GM18502 (cell line): ENCODE measurements around the gene CELF4.

Experiments
- ATAC-seq: cut with Tn5 transposase; IDR thresholded peaks from one replicate; pipeline ENCODE4 v1.9.1; 2021; ENCODE audit warnings: mild to moderate bottlenecking; ENCODE audit not compliant: unreplicated experiment, poor library complexity

CELF4 gene

DNA sequence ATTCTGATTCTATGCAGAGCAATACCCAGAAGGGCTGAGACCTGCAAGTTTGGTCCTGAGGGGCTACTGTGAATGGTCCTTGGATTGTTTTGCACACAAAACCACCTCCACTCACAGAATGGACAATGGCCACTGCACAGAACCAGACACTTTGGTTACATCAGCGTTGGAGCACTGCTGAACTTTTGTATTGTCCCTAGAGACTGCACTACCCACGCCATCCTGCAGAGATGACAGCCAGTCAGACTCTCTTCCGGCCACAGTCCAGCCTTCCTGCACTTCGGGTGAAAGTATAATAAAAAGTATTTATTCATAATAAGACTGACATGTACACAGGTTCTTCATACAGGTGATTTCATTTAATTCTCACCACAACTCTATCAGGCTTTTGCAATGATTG lies 35.7 kb downstream of the CELF4 start:
- ATAC-seq, result no peak

DNA sequence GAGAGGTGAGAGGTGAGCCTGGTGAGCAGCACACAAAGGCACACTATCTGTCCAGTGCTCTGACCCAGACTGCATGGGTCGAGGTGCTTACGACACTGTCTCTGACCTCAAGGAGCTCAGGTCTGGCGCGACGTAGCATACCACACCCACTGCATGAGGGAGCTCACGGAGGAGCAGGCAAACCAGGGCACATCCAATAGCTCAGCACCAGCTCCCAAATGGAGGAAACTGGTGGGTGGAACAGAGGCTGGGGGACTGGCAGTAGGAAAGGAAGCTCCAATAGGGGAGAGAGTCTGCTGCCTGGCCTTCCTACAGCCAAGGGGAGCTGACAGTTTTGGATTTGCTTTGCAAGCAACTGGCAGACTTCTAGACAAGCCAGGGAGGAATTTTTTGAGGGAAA lies 36.3 kb downstream of the CELF4 start:
- no peak for ATAC-seq

DNA sequence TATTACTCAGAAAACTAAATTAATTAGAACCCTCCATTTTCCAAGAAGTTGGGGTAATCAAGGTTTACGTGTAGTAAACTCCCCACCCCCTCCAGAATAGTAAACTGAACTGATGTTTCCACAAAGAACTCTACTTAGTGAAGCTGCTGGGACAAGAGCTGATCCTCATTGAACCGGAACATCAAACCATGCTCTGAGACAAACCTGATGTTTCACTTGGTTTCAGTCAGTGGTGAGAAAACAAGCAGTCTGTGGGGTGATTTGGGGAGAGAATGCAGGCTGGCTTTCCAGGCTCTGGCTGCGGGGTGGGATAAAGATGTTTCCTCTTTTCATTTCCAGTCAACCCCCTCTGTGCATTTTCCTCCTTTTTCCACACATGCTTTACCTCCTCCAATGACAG lies 38.2 kb downstream of the CELF4 start:
- ATAC-seq, result no peak

DNA sequence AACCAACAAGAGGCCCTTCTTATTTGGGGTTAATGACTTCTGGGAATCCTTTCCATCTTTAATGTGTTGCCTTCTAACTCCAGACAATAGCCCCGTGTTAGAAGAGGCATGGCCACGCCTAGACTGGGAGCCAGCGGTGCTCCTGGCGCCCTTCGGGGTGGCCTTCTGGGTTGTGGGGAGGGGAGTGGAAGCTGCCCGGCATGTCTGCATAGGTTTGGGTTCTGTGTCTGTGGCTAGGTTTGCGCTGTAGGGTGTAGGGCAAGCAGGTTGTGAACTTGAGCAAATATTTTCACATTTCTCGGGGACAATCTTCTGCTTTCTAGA lies 40.4 kb downstream of the CELF4 start:
- ATAC-seq, result no peak

DNA sequence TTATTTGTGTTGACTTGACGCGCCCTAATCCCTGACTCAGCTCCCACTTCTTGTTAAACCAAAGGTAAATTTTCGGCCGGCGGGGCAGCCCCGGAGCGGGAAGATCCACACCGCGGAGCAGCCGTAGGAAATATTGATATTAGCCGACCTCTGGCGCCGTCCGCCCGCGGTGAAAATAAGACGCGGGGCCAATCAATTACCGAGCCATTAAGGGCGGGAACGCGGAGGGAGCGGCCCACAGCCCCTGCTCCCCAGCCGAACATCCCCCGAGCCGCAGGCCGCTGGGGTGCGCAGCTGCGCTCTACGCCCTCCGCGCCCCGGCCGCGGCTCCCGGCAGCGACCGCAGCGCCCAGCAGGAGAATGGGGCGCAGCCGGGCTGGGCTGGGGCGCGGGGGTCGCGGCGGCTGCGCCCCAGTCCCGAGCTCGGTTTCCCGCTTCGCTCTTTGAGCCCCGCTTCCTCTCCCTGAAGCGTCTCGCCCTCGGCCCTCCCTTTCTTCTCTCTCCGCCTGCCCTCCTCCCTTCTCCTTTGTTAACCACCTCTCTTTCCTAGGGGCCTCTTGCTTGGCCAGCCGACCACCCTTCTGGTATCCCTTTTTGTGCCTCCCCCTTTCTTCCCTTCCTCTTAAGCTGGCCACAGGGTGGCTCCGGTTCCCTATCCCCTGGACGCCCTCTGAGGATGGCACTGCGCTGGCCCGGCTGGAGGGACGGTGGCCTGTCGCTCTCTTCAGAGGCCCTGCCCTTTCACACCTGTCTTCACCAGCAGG lies 40.9 kb downstream of the CELF4 start:
- ATAC-seq, result no peak

DNA sequence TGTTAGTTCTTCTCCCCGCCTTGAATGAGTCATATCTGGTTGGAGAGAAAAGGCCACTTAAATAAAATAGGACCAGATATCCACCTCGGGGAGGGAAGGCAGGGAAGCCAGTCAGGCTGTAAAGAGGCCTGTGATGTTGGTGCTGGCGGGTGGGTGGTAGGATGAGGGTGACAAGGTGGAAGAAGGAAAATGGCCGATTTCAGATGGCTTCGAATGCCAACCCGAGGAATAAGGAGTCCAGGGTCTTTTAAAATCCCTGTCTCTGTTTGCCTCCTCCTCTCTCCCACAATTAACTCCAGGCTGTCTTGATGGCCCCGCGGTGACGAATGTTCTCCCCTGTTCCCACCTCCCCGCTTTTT lies 41.5 kb downstream of the CELF4 start:
- no peak for ATAC-seq

DNA sequence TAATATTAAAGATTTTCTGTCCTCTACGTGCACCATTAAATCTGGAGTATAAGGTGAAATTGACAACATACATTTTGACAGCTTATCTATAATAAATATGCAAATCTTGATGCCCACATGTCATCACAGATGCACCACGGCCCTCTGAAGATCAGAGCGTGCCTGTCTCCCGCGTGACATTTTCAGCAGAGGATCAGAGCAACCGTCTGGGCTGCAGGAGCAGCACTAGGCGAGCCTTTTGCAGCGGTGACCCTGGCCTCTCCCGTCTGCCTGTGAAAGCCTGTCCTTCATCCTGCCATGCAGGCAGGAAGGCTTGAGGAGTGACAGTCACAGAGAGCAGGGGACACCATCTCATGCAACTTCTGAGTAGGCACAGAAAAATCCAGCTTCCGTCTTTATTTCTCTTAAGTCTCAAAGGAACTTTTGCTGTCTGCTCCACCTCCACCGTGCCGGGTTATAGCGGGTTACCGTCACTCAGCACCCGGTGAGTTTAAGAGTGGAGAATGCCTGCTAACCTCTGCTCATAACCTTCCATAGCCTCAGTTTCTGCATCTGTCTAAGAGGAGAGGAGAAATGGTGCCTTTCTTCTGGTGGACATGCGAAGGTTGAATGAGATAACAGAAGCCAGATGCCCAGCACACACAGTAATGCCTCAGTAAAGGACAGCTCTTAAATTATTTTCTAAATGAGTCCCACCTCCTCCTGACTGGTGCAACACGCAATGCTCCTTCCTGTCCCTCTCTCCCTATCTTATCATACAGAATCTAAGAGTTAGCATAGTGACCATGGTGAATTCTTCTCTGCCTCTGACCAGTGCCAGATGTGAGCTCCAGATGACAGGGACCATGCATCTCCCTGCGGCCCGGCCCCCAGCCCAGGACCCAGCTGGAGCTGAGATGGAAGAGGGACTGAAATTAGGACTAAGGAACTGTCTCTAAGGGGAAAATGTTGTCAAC lies 43.8 kb downstream of the CELF4 start:
- ATAC-seq, result no peak

DNA sequence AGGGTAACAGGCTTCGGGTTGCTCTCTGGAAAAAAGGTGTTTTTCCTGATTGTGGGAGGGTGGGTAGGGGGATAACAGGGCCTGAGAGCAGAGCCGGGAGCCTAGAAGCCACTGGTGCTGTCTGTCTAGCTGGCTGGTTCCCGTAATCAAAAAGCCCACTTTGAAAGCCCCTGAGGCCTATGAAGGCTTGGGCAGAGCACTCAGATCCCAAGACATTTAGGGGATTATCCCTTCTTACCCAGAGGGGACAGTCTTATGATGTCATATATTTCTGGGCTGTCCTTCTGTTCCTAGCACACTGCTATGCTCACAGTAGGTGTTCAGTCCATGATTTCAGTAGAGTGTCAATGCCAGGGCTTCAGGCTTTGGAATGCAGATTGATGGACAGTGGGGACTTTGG lies 45.1 kb downstream of the CELF4 start:
- no peak for ATAC-seq

DNA sequence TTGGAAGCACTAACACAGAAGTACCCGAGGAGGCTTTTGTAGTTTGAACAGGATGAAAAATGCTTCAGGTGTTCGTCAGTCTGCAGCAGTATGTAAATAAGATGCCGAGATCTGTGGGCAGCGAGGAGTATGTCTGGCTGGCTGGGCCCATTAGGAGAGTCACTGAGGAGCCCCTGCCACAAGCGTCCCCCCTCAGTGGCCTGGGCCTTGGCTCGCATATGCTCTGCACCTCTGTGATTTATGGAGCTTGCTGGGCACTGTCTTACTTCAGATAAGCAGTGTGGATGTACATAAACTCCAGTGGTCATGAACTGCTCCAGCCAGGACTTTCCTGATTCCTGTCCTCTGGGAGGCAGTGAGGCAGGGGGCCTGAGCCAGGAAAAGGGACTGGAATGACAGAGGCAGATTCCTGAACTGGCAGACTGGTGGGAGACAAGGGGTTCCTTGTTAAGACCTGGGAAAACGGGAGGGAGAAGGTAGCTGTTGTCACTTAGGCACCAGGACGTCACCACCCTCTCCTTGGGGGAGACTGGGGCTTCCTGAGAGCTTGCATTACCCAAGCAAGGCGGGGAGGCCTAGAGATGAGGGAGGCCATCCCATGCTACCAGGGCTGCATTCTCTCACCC lies 46.0 kb downstream of the CELF4 start:
- ATAC-seq, result no peak

DNA sequence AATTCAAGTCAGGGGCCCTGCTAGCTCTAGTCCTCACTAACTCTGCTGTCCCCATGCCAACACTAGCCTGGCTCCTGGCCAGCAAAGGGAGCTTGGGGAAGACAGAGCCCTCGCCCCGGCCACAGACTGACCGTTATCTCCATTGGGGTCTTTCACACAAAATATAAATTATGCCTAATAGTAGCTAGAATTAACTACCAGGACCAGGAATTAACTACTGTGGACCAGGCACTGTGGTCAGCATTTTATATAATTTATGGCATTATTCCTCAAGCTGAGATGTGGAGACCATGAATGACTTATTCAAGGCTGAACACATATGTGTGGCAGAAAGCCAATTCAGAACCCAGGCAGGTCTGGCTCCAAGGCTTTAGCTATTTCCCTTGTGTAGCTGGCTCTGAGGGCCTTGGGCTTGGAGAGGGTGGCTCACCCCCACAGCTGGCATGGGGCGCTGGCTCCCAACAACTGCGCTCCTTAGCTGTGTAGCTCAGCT lies 49.2 kb downstream of the CELF4 start:
- ATAC-seq, result no peak

DNA sequence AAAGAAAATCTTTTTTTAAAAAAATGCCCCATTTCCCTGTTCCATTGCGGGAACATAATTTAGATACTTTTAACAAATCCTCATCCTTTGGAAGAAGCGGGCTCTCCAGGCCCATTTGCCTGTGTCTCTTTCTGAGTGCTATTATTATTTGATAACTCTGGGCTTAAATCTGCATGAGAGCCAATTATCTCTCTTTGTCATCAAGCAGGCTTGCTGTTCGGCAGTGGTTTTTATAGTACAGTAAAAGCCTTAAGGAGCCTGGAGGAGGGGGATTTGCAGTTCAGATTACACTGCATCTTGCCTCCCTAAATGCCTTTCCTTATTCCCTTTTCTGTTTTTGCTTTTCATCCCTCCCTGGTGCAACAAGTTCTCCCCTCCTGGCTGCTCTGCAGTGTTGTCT lies 50.6 kb downstream of the CELF4 start:
- no peak for ATAC-seq

DNA sequence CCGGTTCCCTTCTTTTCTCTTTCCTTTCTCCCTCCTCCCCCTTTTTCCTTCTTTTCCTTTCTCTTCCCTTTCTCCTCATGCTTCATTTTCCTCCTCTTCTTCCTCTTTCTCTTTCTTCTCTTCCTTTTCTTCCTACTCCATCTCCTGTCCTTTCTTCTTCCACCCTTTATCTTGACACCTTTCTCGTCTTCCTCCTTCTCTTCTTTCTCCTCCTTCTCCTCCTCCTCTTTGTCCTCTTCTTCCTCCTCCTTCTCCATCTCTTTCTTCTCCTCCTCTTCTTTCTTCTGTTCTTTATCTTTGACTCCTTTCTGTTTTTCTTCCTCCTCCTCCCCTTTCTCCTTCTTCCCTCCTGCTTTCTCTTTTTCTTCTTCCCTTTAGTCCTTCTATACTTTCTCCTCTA lies 53.2 kb downstream of the CELF4 start:
- ATAC-seq, result no peak

DNA sequence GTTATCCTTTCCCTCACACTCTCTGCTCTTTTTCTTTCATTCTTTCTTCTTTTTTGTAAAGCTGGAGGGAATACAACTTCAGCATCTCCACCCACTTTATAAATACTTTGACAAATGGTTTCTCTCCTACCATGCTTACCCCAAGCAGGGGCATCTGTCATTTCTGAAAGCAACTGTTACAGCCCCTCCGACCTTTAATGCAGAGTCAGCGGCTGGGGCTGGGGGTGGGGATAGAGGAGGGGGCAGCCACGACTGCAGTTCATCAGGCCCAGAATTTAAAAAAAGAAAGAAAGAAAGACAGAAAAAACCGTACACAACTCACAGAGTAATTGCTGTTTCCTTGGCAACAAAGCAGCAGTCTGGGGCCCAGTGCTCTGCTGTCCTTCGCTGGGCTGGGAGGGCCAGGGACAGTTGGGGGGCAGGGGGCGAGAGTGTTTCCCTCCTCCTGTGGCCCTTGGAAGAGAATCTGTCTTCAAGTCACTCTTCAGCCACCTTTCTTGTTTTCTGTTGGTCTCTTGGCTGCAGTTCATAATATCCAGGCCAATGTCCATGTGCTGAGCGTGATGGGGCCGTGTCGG lies 53.8 kb downstream of the CELF4 start:
- no peak for ATAC-seq

DNA sequence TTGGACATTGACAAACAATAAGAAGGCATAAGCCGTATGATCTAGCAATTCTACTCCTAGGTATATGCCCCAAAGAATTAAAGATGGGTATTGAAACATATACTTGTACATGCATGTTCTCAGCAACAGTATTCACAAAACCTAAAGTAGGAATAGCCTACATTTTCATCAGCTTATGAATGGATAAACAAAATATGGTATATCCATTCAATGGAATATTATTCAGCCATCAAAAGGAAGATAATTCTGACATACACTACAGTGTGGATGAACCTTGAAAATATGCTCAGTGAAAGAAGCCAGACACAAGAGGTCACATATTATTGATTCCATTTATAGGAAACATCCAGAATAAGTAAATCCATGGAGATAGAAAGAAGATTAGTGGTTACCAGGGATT lies 56.0 kb downstream of the CELF4 start:
- no peak for ATAC-seq

DNA sequence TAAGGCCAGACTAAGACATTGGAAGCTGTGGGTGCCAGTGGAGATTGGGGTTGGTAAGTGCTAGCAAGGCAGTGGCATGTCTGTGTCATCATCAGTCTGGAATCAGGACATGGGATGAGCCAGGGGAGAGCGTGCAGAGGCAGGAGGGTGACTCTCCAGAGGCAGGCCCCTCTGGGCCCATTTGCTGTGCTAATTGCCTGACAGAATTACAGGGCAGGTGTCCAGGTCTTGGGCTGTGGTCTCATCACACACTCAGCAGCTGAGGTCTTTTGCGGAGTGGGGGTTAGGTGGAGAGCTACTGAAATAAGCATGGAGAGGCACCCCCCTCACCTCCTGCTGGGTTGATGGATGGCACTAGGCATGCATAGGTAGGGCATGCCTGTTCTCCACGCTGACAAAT lies 57.4 kb downstream of the CELF4 start:
- no peak for ATAC-seq

DNA sequence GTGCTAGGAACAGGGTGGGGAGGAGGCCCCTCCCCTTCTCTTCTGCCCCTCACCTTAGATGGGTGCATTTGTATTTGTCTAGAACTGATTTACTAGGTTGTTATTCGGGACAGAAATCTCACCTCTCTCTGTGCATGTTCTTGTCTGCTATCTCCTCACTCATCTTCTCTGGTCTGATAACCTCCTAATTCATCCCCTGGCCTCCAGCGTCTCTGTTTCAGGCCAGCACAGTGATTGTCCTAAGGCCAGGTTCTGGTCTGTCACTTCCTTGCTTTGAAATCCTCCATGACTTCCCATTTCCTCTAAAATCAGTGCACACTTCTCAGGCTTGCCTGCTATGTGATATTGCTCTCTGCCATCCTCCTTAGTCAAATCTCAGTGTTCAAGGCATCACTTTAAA lies 58.4 kb downstream of the CELF4 start:
- ATAC-seq, result no peak

DNA sequence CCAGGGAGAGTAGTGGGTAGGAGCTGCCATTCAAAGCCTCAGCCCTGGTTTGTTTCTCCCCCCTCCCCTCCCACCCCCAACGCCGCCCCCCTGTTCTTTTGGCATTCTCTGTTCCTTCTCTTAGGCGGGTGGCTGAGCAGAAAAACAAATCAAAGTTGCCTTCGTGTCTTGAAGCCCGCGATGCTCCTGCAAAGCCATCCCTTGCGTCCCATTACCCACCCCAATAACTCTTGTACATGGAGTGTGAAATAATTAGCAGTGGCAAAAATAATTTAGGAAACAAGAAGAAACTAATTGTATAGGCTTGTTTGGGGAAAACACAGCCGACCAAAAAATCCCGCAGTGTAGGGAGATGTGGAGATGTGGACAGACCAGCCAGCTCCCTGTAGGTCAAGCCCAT lies 59.6 kb downstream of the CELF4 start:
- no peak for ATAC-seq

DNA sequence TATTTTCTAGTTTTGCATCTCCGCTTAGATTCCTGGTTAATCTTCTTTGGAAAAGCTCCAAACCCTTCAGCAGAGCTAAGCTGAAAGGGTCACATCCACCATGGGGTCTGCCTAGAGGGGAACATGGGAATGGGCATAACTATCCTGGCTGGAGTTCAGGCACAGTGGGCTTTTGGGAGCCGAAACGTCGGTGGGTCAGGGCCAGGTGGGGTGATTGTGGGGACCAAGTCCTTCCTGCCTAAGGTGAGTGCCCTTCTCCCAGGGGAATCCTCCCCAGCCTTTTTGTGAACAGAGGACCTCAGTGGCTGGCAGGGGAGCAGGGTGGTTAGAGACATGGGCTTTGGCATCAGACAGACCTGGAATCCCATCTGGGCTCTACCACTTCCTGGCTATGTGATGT lies 60.3 kb downstream of the CELF4 start:
- ATAC-seq, result no peak

DNA sequence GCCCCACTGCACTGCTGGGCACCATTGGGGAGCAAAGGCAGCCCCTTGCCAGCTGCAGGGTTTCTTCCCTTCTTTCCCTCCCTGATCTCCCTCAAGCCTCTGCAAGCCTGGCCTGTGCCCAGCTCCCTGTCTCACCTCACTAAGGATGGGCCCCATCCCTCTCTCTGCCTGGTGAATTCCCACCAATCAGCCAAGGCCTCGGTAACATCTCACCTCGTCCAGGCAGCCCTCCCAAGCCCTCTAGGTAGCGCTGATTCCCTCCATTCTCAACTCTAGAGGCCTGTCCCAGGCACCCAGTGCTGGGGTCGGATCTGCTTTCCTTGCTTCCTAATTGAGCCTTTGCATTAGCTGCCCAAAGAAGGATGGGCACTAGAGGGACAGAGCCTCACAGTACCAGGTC lies 63.0 kb downstream of the CELF4 start:
- no peak for ATAC-seq

DNA sequence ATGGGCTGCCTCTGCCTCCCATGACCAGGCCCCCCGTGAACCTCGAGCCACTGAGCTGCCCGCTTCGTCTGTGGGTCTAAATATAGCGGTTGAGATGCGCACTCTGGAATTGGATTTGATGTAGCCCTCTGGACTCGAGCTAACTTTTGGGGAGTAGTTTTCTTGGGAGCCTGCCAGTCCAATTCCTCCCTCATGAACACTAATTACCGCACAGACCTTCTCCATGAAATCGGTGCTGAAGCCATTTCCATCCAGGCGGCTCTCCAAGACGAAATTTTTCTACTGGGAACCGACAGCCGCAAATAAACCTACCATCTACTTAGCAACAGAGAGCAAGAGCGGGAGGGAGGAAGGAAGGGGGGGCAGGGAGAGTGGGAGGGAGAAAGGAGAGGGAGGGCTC lies 63.6 kb downstream of the CELF4 start:
- no peak for ATAC-seq

DNA sequence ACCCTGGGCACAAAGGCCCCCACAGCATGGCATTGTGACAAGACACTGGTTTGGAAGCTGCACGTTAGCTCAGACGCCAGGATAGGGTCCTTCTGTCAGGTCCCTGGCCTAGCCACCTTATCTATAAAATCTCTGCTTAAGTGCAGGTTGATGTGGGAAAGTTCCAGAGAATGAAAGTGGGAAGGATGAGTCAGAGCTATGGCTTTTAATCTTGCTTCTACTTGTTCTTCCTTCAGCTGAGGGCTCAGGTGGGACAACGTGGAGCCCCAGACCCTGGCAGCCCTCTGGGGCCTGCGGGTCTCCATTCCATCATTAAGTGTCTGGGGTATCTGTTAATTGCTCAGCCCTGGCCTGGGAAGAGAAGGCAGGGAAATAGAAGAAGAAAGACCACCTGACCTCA lies 64.5 kb downstream of the CELF4 start:
- ATAC-seq, result no peak
